Measurements from ENCODE around the gene AKR7A2. TPM values are rescaled to one million over a fixed set of nuclear protein-coding genes. Genes with fewer than 3 reads are reported as not detected.

AKR7A2 gene
- total and polyA plus RNA-seq, 9 of the 15 experiments (the other 6 are each of a cell fraction or from before 2014, with no cell fraction given): 2.0 to 78.4 (median 49.4) TPM

GRCh38 chr1:19273106-19273843, 38.7 kb downstream of the AKR7A2 start:
- Histone ChIP-seq H3K4me1 (replicated peaks in 1 of 2; ENCODE audit: control insufficient read depth in 2 of 2, insufficient read depth in 2 of 2, low read length in 2 of 2) (peaks cover 0 to 6% of the 10 kb centered on the region in 2 experiments; a peak in 2 of 5 replicates), H3K9me1 (ENCODE audit: control insufficient read depth, insufficient read depth, low read length) (no peaks in the 10 kb centered on the region), H3K9ac (ENCODE audit: insufficient read depth in 1 of 2, low read depth in 2 of 2, low read length in 2 of 2) (no peak overlapping the region), H4K20me1 (replicated peaks; ENCODE audit: control insufficient read depth, insufficient read depth, low read length) (no peaks in the 10 kb centered on the region), H3K4me3 (no peak overlapping the region), H3K9me3 (replicated peaks; ENCODE audit: control insufficient read depth, insufficient read depth, low read depth, low read length) (no peaks in the 10 kb centered on the region), H3K27ac (ENCODE audit: extremely low read depth, low read depth, low read length) (no peak overlapping the region), H3K4me2 (ENCODE audit: insufficient read depth, low read length) (no peak overlapping the region), H3K27me3 (ENCODE audit: control insufficient read depth in 2 of 2, insufficient read depth in 2 of 2, low read length in 2 of 2) (no peaks in the 10 kb centered on the region), H3K79me2 (ENCODE audit: control insufficient read depth, insufficient read depth, low read length) (no peaks in the 10 kb centered on the region), H3K36me3 (ENCODE audit: control insufficient read depth, insufficient read depth, low read length) (no peaks in the 10 kb centered on the region), H2AFZ (ENCODE audit: low read depth, low read length) (no peak overlapping the region)
- ATAC-seq: no peak
- intact Hi-C loops (cut with micrococcal nuclease): no loop called here
- ChIA-PET CTCF (ENCODE audit: low intra/inter-chr PET ratio) (no interaction called here), POLR2A (interaction anchor here (0.6 kb wide), 1 partner anchor 10 kb away, joined by 3 read pairs; no protein-coding TSS in a partner anchor)
- 65% methylated on average over 18 of the region's 22 CpGs for WGBS (ENCODE audit: insufficient coverage, low coverage, missing lambda C conversion rate)
- no TSS peak for BruUV-seq (replicated peaks)
- in situ Hi-C loops (cut with MboI): no loop called here
- FAIRE-seq: no peak
- TF ChIP-seq ZNF830 (CRISPR knock-in tag; IDR thresholded peaks at IDR 0.05): no peak
- TF ChIP-seq NFE2 (IDR thresholded peaks at IDR 0.05; ENCODE audit: low read depth): no peak
- TF ChIP-seq PHTF2 (CRISPR knock-in tag; IDR thresholded peaks at IDR 0.05): no peak
- no peak for TF ChIP-seq CREB1 (IDR thresholded peaks at IDR 0.05)
- no peak for TF ChIP-seq CREB1 (CRISPR knock-in tag; IDR thresholded peaks at IDR 0.05)
- DNase-seq (ENCODE audit: extremely low read depth in 1 of 4, low spot score in 3 of 4): no peak

DNA sequence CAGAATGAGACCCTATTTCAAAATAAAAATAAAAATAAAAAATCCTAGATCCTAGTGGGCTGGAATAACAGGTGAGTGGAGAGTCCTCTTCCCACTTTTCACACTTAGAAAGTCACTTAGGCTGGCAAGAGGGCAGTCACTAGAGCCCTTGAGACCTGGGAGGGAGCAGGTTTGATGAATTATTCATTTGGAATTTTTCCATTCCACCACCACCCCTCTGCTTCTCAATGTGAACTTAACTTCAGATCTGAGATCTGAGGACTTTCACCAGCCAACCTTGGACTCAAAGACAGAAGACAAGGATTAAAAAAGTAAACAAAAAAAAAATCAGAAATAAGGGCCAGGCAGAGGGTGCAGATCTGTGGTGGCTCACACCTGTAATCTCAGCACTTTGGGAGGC, 39.9 kb downstream of the AKR7A2 start:
- Histone ChIP-seq H3K27ac (ENCODE audit: extremely low read depth, low read depth, low read length) (no peak overlapping the region), H3K79me2 (ENCODE audit: control insufficient read depth, insufficient read depth, low read length) (no peaks in the 10 kb centered on the region), H3K4me1 (replicated peaks in 1 of 2; ENCODE audit: control insufficient read depth in 2 of 2, insufficient read depth in 2 of 2, low read length in 2 of 2) (peaks cover 0 to 6% of the 10 kb centered on the region in 2 experiments; a peak in 2 of 5 replicates), H2AFZ (ENCODE audit: low read depth, low read length) (no peak overlapping the region), H3K27me3 (ENCODE audit: control insufficient read depth in 2 of 2, insufficient read depth in 2 of 2, low read length in 2 of 2) (no peaks in the 10 kb centered on the region), H3K36me3 (ENCODE audit: control insufficient read depth, insufficient read depth, low read length) (no peaks in the 10 kb centered on the region), H3K9me3 (replicated peaks; ENCODE audit: control insufficient read depth, insufficient read depth, low read depth, low read length) (no peaks in the 10 kb centered on the region), H3K9me1 (ENCODE audit: control insufficient read depth, insufficient read depth, low read length) (no peaks in the 10 kb centered on the region), H3K4me2 (ENCODE audit: insufficient read depth, low read length) (no peak overlapping the region), H3K9ac (ENCODE audit: insufficient read depth in 1 of 2, low read depth in 2 of 2, low read length in 2 of 2) (no peak overlapping the region), H4K20me1 (replicated peaks; ENCODE audit: control insufficient read depth, insufficient read depth, low read length) (no peaks in the 10 kb centered on the region), H3K4me3 (no peak overlapping the region)
- ChIA-PET CTCF (ENCODE audit: low intra/inter-chr PET ratio) (no interaction called here), POLR2A (interaction anchor here (3.6 kb wide), 1 partner anchor 12 kb away, joined by 19 read pairs; no protein-coding TSS in a partner anchor)
- DNase-seq (ENCODE audit: extremely low read depth in 1 of 4, low spot score in 3 of 4) (no peak), ATAC-seq (no peak), FAIRE-seq (no peak)
- in situ Hi-C loops (cut with MboI) (no loop called here), intact Hi-C loops (cut with micrococcal nuclease) (no loop called here)
- no TSS peak for BruUV-seq (replicated peaks)
- no peak for TF ChIP-seq ZNF3 (CRISPR knock-in tag; IDR thresholded peaks at IDR 0.05)
- no peak for TF ChIP-seq POLR3G (IDR thresholded peaks at IDR 0.05; ENCODE audit: extremely low read depth, insufficient read length, insufficient replicate concordance)
- no peak for TF ChIP-seq ZNF707 (CRISPR knock-in tag; conservative IDR thresholded peaks at IDR 0.05)
- TF ChIP-seq SLC30A9 (CRISPR knock-in tag; IDR thresholded peaks at IDR 0.05): no peak
- no peak for TF ChIP-seq CC2D1A (IDR thresholded peaks at IDR 0.05)
- TF ChIP-seq DACH1 (IDR thresholded peaks at IDR 0.05; ENCODE audit: partially characterized antibody): no peak
- no peak for TF ChIP-seq ZNF699 (CRISPR knock-in tag; IDR thresholded peaks at IDR 0.05; ENCODE audit: insufficient replicate concordance)
- no peak for TF ChIP-seq ZFP30 (CRISPR knock-in tag; IDR thresholded peaks at IDR 0.05; ENCODE audit: borderline replicate concordance)
- TF ChIP-seq POLR2H (tag; IDR thresholded peaks at IDR 0.05; ENCODE audit: low read depth): no peak
- TF ChIP-seq ARHGAP35 (IDR thresholded peaks at IDR 0.05; ENCODE audit: partially characterized antibody): no peak
- TF ChIP-seq NUFIP1 (IDR thresholded peaks at IDR 0.05; ENCODE audit: partially characterized antibody): no peak
- no peak for TF ChIP-seq ZFX (CRISPR knock-in tag; IDR thresholded peaks at IDR 0.05)
- no peak for TF ChIP-seq ZNF408 (CRISPR knock-in tag; IDR thresholded peaks at IDR 0.05; ENCODE audit: low read depth)

Measured in K562 (cell line).